ENCODE data around the gene CST7. TPM values are rescaled to one million over a fixed set of nuclear protein-coding genes. Genes with fewer than 3 reads are reported as not detected.

Gene CST7, protein sequence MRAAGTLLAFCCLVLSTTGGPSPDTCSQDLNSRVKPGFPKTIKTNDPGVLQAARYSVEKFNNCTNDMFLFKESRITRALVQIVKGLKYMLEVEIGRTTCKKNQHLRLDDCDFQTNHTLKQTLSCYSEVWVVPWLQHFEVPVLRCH
- polyA plus RNA-seq, result 1 to 10 TPM in 3 of 4 donors, under 1 TPM in 1; 0.89 to 4.9 (median 2.8) TPM
- long read RNA-seq, donor 1, partial matches to known transcripts, result 0 of 2 reads
- long read RNA-seq, donor 1, other reads (novel, unspliced or antisense), result 0 of 2 reads
- long read RNA-seq, donor 2, result 0 reads
- long read RNA-seq, donor 3, result 0 reads
- long read RNA-seq, donor 4, result 0 reads
- long read RNA-seq, donor 5, result 0 reads
- long read RNA-seq, donor 6, partial matches to known transcripts, result 0 of 1 reads
- long read RNA-seq, donor 6, other reads (novel, unspliced or antisense), result 0 of 1 reads
- long read RNA-seq, donor 7, result 0 reads
- long read RNA-seq, donor 8, result 0 reads
- long read RNA-seq, donor 9, result 0 reads
- long read RNA-seq, donor 10, result 0 reads

DNA sequence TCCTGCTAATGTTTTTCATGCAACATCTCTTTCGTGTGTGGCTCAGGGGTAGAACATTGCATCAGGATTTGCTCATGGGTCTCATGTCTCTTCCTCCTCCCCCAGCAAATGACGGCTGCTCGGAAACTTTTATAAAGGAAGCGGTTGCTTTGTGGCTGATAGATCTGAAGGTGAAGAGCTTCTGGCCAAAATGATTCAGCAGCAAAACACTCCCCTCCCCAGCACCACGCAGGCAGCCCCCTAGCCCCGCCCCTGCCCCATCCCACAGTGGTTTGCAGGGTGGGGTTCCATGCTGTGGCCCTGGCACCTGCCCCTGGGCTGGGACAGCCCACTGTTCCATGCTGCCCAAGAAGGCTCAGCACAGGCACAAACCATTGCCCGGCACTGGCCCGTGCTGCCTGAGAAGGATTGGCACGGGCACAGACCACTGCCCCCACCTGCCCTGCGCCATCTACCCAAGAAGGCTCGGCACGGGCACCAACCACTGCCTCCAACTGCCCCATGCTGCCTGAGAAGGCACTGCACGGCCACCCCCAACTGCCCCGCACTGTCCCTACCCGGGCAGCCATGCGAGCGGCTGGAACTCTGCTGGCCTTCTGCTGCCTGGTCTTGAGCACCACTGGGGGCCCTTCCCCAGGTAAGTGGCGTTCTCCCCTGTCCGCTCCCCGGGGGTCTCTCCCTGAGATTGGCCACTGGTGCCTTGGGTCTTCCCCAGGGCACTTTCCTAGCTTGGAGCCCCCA lies at the start of gene CST7:
TSS of gene CST7 (plus strand) at position 331 of the 741 bp plus-strand sequence. CDS start at position 568, 237 bp downstream.
- FAIRE-seq (no peak), DNase-seq (peak in 1 of 2 donors; percentile 77)
- Histone ChIP-seq H3K9me3 (ENCODE audit: control insufficient read depth in 2 of 2, insufficient read depth in 1 of 2, low read depth in 1 of 2, low read length in 1 of 2) (no peaks in the 10 kb centered on the region), H3K36me3 (ENCODE audit: control insufficient read depth in 3 of 3, insufficient read depth in 2 of 3, low read depth in 1 of 3, low read length in 3 of 3) (no peaks in the 10 kb centered on the region), H3K4me1 (ENCODE audit: control insufficient read depth in 3 of 3, insufficient read depth in 2 of 3, low read depth in 1 of 3, low read length in 2 of 3) (no peaks in the 10 kb centered on the region), H3K27ac (ENCODE audit: low read depth in 1 of 3, low read length in 2 of 3) (peak within 1 kb of the TSS in 2 of 3 donors; percentile 65 to 84), H3K4me3 (ENCODE audit: low read depth in 1 of 3, low read length in 3 of 3) (peak within 1 kb of the TSS in 1 of 3 donors; percentile 51), H3K27me3 (ENCODE audit: control insufficient read depth in 3 of 3, insufficient read depth in 3 of 3, low read length in 3 of 3) (no peaks in the 10 kb centered on the region)
- 60 to 81% (median 73%) methylated on average over 20 of the region's 20 CpGs for WGBS, 3 donors

DNA sequence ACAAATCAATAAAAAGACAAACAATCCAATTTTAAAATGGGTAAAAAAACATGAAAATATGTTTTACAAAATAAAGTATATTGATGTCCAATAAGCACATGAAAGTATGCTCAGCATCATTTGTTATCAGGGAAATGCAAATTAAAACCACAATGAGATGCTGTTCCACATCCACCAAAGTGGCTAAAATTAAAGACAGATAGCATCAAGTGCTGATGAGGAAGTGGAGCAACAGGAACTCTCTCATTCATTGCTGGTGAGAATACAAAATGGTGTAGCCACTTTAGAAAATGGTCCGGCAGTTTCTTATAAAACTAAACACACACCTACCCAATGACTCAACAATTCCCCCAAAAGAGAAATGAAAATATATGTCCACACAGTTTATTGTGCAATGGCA lies 42.3 kb upstream of the CST7 start:
- no peaks in the 10 kb centered on the region for H3K27me3 ChIP-seq (ENCODE audit: control insufficient read depth in 3 of 3, insufficient read depth in 3 of 3, low read length in 3 of 3)
- 0 to 91% (median 48%) methylated on average over 1 of the region's 1 CpG for whole genome bisulfite sequencing, 3 donors
- no peak overlapping the region for H3K27ac ChIP-seq (ENCODE audit: low read depth in 1 of 3, low read length in 2 of 3)
- H3K4me3 ChIP-seq (ENCODE audit: low read depth in 1 of 3, low read length in 3 of 3), result no peak overlapping the region
- peaks cover 0 to 2% of the 10 kb centered on the region in 2 donors for H3K9me3 ChIP-seq (ENCODE audit: control insufficient read depth in 2 of 2, insufficient read depth in 1 of 2, low read depth in 1 of 2, low read length in 1 of 2)
- no peaks in the 10 kb centered on the region for H3K36me3 ChIP-seq (ENCODE audit: control insufficient read depth in 3 of 3, insufficient read depth in 2 of 3, low read depth in 1 of 3, low read length in 3 of 3)
- no peaks in the 10 kb centered on the region for H3K4me1 ChIP-seq (ENCODE audit: control insufficient read depth in 3 of 3, insufficient read depth in 2 of 3, low read depth in 1 of 3, low read length in 2 of 3)
- DNase-seq, result no peak
- FAIRE-seq, result no peak

DNA sequence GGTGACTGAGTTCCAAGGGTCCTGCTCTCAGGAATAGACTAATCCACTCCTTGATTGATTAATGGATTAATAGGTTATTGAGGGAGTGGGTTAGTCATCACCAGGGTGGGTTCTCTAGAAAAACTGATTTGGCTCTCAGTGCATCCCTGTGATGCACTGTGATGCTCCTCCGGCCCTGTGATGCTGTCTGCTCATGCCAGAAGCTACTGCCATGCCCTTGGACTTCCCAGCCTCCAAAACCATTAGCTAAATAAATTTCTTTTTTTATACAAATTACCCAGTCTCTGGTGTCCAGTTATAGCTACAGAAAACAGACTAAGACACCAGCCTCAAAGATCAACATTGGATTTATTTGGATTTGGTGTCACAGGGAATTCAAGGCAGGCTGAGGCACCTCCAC lies 40.4 kb upstream of the CST7 start:
- no peak for FAIRE-seq
- no peaks in the 10 kb centered on the region for H3K36me3 ChIP-seq (ENCODE audit: control insufficient read depth in 3 of 3, insufficient read depth in 2 of 3, low read depth in 1 of 3, low read length in 3 of 3)
- 82 to 90% (median 87%) methylated on average over 1 of the region's 1 CpG for WGBS, 3 donors

DNA sequence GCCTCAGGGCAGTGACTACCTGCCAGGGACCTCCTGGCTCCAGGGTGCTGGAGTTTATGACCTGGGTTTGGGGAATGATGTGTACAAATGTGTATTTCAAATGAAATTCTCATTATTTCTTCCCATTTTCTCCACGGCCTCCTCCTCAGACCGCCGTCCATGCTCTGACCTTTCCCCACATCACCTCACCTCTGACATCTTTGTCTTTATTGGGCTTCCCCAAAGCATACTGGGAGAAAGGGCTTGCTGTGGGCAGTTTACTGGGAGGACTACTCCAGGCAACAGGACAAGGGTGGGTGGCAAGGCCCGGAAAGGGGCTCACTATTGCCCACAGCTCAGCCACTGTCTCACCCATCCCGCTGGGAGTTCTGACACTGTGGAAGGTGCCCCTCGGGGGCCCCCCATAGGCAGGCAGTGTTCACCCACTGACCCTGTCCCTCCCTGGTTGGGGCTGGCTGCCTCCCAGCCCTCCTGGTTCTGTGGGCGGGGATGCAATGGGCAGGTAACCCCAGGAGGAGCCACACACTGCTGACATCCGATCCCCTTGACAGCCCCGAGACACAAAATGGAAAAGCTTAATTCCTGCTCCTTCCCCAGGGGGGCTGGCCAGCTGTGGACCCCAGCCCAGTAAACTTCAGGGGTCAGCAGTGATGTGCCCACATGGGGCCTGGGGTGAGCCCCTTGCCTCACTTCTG lies 39.8 kb upstream of the CST7 start:
- no peak for DNase-seq
- Histone ChIP-seq H3K36me3 (ENCODE audit: control insufficient read depth in 3 of 3, insufficient read depth in 2 of 3, low read depth in 1 of 3, low read length in 3 of 3) (no peaks in the 10 kb centered on the region), H3K27me3 (ENCODE audit: control insufficient read depth in 3 of 3, insufficient read depth in 3 of 3, low read length in 3 of 3) (no peaks in the 10 kb centered on the region), H3K27ac (ENCODE audit: low read depth in 1 of 3, low read length in 2 of 3) (no peak overlapping the region), H3K9me3 (ENCODE audit: control insufficient read depth in 2 of 2, insufficient read depth in 1 of 2, low read depth in 1 of 2, low read length in 1 of 2) (peaks cover 0 to 2% of the 10 kb centered on the region in 2 donors), H3K4me3 (ENCODE audit: low read depth in 1 of 3, low read length in 3 of 3) (no peak overlapping the region), H3K4me1 (ENCODE audit: control insufficient read depth in 3 of 3, insufficient read depth in 2 of 3, low read depth in 1 of 3, low read length in 2 of 3) (no peaks in the 10 kb centered on the region)
- 78 to 86% (median 84%) methylated on average over 9 of the region's 9 CpGs for WGBS, 3 donors
- FAIRE-seq, result no peak

More for the DNA sequence above, 40.4 kb upstream of the CST7 start:
- H3K4me3 ChIP-seq (ENCODE audit: low read depth in 1 of 3, low read length in 3 of 3), result no peak overlapping the region
- no peak overlapping the region for H3K27ac ChIP-seq (ENCODE audit: low read depth in 1 of 3, low read length in 2 of 3)
- no peaks in the 10 kb centered on the region for H3K4me1 ChIP-seq (ENCODE audit: control insufficient read depth in 3 of 3, insufficient read depth in 2 of 3, low read depth in 1 of 3, low read length in 2 of 3)
- H3K9me3 ChIP-seq (ENCODE audit: control insufficient read depth in 2 of 2, insufficient read depth in 1 of 2, low read depth in 1 of 2, low read length in 1 of 2), result peaks cover 0 to 2% of the 10 kb centered on the region in 2 donors
- no peaks in the 10 kb centered on the region for H3K27me3 ChIP-seq (ENCODE audit: control insufficient read depth in 3 of 3, insufficient read depth in 3 of 3, low read length in 3 of 3)
- no peak for DNase-seq

DNA sequence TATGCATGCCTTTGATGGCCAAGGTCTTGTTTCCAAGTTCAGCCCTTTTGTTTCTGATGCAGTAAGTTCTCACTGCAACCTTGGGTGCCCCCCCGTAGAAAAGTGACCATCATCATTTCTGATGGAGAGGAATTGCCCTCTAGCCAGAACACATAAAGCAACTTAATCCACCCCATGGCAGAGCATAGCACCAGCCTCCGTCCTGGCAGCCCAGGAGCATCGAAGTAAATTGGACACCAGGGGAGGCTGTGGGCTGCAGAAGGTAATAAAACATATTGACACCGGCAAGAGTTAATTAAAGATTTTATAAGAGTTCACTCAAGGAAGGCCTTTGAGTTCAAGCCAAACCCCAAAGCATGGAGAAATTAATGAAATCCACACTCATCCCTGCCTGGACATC lies 39.2 kb upstream of the CST7 start:
- no peak for DNase-seq
- no peak for FAIRE-seq

DNA sequence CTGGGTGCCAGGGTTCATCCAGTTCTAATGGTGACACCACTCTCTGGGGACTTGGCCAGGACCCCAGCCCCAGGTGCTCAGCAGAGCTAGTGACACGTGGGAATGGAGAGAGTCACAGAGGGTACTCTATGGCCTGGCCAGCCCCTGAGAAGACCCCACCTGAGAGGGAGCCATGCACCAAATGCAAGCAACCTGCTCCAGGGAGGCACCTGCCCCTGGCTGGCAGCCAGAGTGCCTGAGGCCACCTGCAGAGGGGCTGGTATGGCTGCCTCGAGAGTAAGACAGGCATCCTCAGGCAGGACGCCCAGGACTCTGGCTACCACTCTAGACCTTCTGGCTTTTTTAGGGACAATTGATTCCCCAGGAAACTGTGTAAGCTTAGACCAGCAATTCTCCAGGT lies 38.6 kb upstream of the CST7 start:
- H3K4me1 ChIP-seq (ENCODE audit: control insufficient read depth in 3 of 3, insufficient read depth in 2 of 3, low read depth in 1 of 3, low read length in 2 of 3), result no peaks in the 10 kb centered on the region
- no peak overlapping the region for H3K4me3 ChIP-seq (ENCODE audit: low read depth in 1 of 3, low read length in 3 of 3)
- FAIRE-seq, result no peak
- DNase-seq, result no peak
- 38 to 71% (median 42%) methylated on average over 3 of the region's 3 CpGs for WGBS, 3 donors
- H3K27ac ChIP-seq (ENCODE audit: low read depth in 1 of 3, low read length in 2 of 3), result no peak overlapping the region
- no peaks in the 10 kb centered on the region for H3K36me3 ChIP-seq (ENCODE audit: control insufficient read depth in 3 of 3, insufficient read depth in 2 of 3, low read depth in 1 of 3, low read length in 3 of 3)
- H3K9me3 ChIP-seq (ENCODE audit: control insufficient read depth in 2 of 2, insufficient read depth in 1 of 2, low read depth in 1 of 2, low read length in 1 of 2), result peaks cover 0 to 2% of the 10 kb centered on the region in 2 donors
- H3K27me3 ChIP-seq (ENCODE audit: control insufficient read depth in 3 of 3, insufficient read depth in 3 of 3, low read length in 3 of 3), result no peaks in the 10 kb centered on the region

More for the DNA sequence above, 39.2 kb upstream of the CST7 start:
- no peak overlapping the region for H3K27ac ChIP-seq (ENCODE audit: low read depth in 1 of 3, low read length in 2 of 3)
- peaks cover 0 to 2% of the 10 kb centered on the region in 2 donors for H3K9me3 ChIP-seq (ENCODE audit: control insufficient read depth in 2 of 2, insufficient read depth in 1 of 2, low read depth in 1 of 2, low read length in 1 of 2)
- H3K36me3 ChIP-seq (ENCODE audit: control insufficient read depth in 3 of 3, insufficient read depth in 2 of 3, low read depth in 1 of 3, low read length in 3 of 3), result no peaks in the 10 kb centered on the region
- no peak overlapping the region for H3K4me3 ChIP-seq (ENCODE audit: low read depth in 1 of 3, low read length in 3 of 3)
- no peaks in the 10 kb centered on the region for H3K4me1 ChIP-seq (ENCODE audit: control insufficient read depth in 3 of 3, insufficient read depth in 2 of 3, low read depth in 1 of 3, low read length in 2 of 3)
- H3K27me3 ChIP-seq (ENCODE audit: control insufficient read depth in 3 of 3, insufficient read depth in 3 of 3, low read length in 3 of 3), result no peaks in the 10 kb centered on the region
- WGBS, 3 donors, result 66 to 86% (median 84%) methylated on average over 4 of the region's 4 CpGs

DNA sequence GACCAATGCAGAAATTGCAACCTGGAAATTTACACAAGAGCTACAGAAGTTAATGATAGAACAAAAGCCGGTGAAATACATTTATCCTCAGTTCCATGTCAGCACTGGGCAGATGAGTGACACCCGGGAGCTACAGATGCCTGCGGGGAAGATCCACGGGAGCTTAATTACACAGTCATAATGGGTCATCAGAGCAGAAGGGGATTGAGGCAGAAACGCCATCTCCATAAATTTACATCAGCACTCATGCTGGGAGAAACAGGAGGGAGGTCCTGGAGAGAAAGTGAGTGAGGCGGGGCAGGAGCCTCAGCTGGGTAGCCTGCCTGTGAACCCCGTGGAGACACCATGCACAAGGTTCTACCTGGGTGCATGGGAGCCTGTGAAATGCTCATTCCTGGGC lies 37.6 kb upstream of the CST7 start:
- Histone ChIP-seq H3K4me3 (ENCODE audit: low read depth in 1 of 3, low read length in 3 of 3) (no peak overlapping the region), H3K27ac (ENCODE audit: low read depth in 1 of 3, low read length in 2 of 3) (no peak overlapping the region), H3K36me3 (ENCODE audit: control insufficient read depth in 3 of 3, insufficient read depth in 2 of 3, low read depth in 1 of 3, low read length in 3 of 3) (no peaks in the 10 kb centered on the region), H3K27me3 (ENCODE audit: control insufficient read depth in 3 of 3, insufficient read depth in 3 of 3, low read length in 3 of 3) (no peaks in the 10 kb centered on the region), H3K9me3 (ENCODE audit: control insufficient read depth in 2 of 2, insufficient read depth in 1 of 2, low read depth in 1 of 2, low read length in 1 of 2) (peaks cover 0 to 2% of the 10 kb centered on the region in 2 donors), H3K4me1 (ENCODE audit: control insufficient read depth in 3 of 3, insufficient read depth in 2 of 3, low read depth in 1 of 3, low read length in 2 of 3) (no peaks in the 10 kb centered on the region)
- 53 to 69% (median 56%) methylated on average over 7 of the region's 7 CpGs for WGBS, 3 donors
- FAIRE-seq (no peak), DNase-seq (no peak)

Measured in small intestine (tissue), 16 donors.